Urothelium cell line (cell line): ENCODE results near the gene TRPM1.

Source experiments
- DNase-seq: peaks from one replicate; pipeline ENCODE4 v3.0.0; 2011; ENCODE audit warnings: low spot score, mixed read lengths
- FAIRE-seq: peaks from 2 replicates; lab custom pipeline; 2011; peaks lifted over from hg19 to GRCh38; lab: Jason Lieb, UNC

The TRPM1 gene

DNA sequence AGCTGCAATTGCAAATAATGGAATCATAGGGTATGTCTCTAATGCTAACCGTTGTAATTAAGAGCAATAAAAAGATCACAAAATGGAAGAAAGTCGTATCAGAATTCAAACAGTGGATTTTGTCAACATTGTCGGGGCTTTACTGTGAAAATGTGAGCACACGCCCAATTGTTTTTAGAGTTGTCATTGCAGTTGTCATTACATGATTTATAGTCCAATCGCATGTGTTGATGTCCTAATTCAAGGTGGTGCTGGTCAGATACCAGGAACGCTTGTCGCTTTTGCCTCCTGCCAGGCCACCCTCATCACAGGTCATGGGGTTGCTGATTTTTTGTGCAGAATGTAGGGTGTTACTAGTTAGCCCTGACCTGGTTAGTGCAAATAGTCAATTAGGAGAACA, 16.2 kb downstream of the TRPM1 start:
- FAIRE-seq (no peak), DNase-seq (no peak)

DNA sequence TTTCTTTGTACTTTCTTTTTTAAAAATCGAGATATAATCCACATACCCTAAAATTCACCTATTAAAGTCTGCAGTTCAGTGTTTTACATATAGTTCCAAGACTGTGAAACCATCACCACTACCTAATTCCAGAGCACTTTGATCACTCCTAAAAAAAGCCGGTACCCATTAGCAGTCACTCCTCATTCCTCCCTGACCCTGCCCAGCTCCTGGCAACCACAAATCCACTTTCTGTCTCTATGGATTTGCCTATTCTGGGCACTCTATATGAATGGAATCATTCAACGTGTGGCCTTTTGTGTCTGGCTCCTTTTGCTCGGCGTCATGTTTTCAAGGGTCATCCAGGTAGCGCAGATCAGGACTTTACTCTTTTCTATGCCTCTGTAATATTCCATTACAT, 17.3 kb downstream of the TRPM1 start:
- DNase-seq (no peak), FAIRE-seq (no peak)

DNA sequence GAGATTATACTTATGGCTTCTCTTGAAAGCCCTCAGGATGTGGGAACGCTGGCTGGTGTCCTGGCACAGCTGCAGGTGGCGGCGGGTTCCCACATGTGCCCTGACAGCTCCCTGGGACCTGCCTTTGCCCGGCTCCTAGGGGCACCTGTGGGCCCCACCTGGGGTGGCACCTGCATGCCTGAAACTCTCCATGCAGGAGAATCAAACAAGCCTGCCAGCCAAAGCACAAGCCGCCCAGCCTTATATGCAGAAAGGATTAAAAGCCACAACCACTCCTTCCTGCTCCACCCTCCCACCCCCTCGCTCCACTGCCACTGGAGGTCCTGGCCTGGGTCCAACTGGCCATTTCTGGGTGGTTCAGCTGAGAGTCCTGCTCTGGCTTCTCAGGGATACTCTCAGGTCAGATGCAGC, 18.1 kb downstream of the TRPM1 start:
- FAIRE-seq (no peak), DNase-seq (peak; percentile 34)

DNA sequence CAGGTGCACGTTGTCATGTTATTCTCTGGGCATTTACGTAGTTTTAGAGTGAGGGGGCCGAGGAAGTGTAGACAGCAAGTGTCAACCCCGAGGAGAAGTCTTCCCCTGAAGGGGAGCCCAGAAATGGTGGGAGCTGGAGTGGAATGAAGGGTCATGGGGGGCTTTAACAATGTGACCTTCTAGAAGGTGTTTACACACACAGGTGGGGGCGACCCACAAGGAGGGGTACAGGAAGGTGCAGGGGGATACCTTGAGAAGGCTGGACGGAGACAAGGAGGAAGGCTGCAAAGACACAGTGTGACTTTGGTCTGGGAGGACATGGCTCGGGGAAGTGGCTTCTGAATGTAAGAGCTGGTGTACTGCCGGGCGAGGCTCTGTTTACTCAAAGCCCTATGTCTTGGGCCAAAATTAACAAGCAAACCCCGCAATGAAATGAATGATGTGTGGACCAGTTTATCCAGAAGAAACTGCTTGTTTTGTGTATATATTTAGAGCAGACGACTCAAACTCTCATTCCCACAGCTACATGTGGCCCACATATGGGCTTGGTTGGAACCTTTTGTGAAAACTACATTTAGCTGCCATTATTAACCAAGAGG, 18.7 kb downstream of the TRPM1 start:
- no peak for DNase-seq
- no peak for FAIRE-seq

DNA sequence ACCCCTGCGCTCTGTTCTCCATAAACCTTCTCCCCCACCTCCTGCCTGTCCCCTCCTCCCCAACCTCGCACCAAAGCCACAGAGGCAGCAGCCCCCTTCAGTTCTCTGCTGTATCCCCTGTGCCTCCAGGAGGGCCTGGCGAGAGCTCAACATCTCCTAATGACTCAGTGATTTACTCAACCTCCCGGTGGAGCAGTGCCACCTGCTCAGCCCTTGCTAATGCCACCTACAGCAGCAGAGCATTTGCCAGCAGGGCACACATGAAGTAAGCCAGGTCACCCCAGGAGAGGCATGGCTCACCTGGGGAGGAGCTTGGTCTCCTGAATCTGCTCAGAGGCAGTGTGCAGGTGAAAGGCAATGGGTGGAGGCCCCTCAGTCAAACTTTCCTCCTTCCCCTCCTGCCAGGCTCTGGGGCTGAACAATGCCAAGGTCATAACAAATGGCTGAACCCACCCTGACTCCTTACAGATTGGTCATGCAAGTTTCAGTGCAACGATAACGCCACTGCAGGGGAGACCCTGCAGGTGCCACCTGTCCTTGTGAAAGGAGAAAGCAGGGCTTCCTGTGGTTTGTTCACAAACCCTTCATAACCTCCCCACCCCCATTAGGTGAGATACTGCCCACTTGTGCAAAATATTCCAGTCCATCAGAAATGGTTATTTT, 19.8 kb downstream of the TRPM1 start:
- FAIRE-seq = no peak

DNA sequence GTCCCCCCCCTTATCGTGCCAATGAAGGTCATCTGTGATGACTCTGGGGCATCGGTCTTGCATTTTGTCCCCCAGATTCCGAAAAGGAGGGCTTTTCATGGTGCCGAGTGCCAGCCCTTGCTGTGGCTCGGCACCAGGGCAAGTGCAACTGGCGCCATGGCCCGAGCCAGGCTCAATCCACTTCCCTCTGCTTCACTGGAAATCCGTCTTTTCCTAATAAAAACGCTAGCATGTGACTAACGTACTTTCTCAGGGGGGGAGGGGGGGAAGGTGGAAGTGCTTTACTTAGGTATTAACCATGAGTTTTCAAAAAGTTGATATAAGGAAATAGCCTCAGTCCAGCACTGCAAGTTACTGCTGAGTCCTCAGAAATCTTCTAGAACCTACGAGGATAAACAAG, 20.5 kb downstream of the TRPM1 start:
- DNase-seq = no peak
- FAIRE-seq = no peak

More for the DNA sequence above, 19.8 kb downstream of the TRPM1 start:
- no peak for DNase-seq

DNA sequence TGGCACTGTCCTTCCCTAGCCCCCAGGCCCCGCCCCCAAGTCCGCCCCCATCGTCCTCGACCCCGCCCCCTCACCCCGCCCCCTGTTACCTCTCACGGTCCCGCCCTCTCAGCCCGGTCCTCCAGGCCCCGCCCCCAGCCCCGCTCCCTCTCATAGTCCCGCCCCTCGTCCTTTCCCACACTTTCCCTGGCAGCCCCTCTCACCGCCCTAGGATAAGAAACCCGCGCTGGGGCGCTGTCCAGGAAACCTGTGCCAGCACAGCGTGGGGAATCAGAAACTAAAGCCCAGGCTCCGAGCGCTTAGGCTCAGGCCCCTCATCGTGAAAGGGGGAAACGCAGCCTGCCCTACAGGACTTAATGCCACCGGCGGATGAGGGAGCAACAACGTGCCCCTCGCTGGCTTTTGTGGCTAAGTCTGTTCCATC, 20.9 kb downstream of the TRPM1 start:
- FAIRE-seq (no peak), DNase-seq (peak; percentile 32)

DNA sequence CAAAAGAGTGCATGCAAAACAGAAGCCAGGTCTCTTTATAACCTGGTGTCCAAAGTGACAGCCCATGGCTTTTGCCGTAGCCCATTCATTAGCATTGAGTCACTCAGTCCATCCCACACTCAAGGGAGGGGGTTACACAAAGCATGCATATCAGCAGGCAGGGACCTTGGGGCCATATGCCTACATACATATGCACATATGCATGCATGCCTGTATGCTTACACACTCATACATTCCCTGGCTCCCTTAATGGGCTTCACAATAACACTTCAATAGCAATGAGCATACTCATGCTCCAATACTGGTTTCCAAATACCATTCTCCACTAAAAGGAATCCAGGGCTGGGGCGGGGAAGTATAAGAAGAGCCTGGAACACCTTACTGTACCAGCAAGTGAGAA, 22.0 kb downstream of the TRPM1 start:
- no peak for FAIRE-seq
- DNase-seq = no peak

DNA sequence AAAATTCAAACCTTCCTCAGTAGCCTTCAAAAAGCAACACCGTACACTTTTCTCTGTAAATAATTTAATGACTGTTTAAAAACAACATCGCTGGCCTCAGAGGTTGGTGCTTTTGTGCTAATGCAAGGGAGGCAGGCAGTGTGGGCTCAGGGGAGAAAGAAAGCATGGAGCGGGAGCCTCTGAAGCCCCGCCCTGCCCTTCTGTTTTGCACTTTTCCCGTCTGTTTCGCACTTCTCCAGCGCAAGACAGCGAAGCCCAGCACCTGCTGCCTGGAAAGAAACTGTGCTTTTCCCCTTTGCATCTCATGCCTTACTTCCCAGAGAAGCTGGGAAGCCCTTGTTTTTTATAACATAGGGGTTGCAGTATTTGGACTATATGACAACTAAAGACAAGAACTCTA, 23.1 kb downstream of the TRPM1 start:
- FAIRE-seq (no peak), DNase-seq (no peak)

DNA sequence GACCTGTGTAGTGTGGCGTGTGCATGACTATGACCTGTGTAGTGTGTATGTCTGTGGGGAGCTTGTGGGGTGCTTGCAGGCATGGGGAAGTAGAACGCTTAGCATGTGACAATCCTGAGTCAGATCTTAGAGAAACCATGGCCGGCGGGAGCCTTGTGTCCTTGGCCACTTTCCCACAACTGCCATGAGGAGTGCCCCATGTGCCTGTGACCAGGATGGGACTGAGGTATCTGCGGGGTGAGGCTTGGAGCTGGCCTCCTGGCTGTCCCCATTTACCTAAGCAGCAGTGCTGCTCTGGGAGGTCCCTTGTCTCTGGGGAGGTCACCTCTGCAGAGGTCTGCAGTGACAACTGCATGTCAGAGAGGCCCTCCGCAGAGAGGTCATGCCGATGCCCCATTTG, 23.6 kb downstream of the TRPM1 start:
- DNase-seq (no peak), FAIRE-seq (no peak)

DNA sequence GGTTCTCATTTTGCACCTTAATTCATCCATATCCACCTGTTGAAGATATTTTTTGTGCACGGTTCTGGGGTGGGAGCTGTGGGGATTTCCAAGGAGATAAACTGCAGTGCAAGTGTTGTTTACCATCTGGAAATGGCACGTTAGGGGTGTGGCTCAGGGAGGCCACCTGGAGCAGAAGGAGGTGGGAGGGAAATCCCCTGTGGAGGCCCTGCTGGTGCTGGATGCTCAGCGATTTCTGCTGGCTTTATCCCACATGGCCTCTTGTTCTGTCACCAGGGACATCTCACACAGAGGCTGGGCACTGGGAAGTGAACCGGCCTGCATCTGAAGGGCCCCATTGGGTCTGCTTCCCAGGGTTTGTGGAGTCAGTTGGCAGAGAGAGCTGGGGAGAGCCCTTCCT, 24.3 kb downstream of the TRPM1 start:
- no peak for FAIRE-seq
- no peak for DNase-seq

DNA sequence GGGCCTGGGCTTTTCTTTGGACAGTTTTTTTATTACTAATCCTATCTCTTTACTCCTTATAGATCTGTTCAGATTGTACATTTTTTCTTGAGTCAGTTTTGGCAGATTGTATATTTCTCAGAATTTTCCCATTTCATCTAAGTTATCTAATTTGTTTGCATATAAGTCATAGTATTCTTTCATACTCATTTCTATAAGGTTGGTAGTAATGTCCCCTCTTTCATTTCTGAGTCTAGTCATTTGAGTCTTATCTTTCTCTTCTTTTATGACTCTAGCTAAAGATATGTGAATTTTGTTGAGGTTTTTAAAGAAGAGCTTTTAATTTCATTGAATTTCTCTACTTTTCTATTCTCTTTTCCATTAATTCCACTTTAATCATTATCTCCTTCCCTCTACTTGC, 27.2 kb downstream of the TRPM1 start:
- FAIRE-seq = no peak
- no peak for DNase-seq

DNA sequence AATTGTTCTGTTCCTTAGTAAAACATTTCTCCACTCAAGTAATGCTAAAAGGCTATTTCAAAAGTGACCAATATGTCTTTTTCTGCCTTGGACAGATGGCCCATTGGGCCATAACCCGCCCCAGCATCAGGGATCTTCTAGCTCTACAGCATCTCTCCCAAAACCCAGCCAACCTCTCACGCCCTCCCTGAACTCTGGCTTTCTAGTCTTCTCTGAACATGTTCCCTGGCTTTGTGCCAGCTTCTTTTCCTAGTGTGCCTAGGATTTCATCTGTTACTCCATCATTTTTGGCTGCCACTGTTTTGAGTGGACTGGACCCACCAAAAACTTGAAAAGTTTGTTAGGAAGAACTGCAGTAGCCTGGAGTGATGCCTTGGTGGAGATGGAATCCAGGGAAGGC, 30.7 kb downstream of the TRPM1 start:
- DNase-seq = no peak
- no peak for FAIRE-seq

DNA sequence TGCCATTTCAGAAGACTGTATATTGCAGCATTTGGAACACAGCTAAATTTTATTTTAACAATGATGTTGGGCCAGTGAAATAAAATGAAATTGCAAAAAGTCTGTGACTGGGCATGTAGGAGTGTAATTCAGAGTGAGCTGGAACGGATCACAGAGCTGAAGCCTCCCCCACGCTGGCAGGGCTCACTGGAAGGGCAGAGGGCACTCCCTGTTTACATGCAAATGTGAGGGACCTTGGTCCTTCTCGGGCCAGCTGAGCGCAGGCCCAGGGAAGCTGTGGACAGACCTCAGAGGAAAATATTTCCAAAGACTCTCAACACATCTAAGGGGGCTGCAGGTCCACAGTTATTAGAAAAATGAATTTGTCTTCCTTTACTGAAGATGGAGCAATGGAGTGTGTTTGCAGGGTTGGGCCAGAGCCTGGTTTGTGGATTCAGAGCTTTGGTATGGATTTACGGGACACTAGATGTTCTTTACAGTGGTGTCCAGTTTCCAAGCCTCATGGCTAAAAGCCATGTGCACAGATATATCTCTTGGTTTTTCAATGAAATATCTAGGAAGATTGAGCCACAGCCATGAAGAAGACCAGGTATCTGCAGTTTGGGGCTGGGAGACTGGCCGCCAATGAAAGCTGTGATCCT, 32.0 kb downstream of the TRPM1 start:
- no peak for DNase-seq
- no peak for FAIRE-seq

DNA sequence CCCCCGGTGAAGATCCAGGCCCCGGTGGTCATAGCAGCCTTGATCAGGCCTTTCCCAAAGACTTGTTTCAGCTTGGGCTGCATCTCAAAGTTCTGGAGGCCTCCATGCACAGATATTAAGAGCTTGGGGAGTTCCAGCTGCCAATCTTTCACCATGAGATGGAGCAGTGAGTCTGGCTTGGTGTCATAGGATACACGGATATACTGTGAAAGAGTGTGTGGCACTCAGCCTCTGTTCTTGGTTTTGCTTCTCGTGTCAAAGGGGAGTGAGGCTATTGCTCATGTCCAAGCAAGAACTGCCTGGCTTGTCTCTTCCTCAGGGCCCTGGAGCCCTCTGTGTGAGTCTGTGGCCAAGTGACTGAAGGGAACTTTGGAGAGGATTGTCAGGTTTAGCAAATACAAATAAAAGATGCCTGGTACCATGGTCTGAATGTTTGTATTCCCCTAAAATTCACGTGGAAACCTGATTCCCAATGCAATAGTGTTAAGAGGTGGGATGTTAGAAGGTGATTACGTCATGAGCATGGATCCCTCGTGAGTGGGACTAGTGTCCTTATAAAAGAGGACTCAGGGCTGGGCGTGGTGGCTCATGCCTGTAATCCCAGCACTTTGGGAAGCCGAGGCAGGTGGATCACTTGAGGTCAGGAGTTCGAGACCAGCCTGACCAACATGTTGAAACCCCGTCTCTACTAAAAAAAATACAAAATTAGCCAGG, 33.5 kb downstream of the TRPM1 start:
- DNase-seq (no peak), FAIRE-seq (no peak)

DNA sequence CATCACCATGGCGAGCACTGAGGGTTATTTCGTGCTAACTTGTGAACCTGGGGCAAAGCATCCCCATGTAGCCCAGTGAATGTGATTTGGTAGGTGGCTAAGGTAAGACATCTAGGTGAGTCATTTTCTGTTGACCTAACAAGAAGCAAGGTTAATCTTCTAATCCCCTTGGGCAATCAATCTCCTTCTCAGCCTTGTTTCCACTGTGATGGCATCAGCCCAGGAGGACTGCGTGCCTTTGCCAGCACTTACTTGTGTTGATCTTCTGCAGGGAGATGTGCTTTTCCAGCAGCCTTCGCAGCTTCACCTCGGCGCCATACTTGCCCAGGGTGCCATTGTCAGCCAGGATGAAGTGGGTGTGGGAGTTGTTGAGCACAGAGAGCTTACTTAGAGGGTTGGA, 35.7 kb downstream of the TRPM1 start:
- DNase-seq (no peak), FAIRE-seq (no peak)

DNA sequence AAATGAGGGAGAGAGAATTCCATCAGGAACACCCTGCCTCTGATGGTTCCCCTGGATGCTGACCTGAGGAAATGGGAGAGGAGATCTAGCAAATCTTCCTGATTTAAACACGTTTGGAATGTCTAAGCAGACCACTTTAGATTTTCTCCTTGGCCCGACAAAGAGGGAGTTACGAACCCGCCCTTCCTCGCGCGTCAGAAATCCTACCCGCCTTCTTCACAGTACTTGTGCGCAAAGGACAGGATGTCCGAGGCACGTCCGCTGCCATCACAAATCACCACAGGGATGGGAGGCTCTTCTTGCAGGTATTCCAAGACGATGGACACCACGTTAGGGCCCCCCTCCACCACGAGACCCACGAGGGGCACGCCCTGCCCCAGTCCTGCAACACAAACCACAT, 38.6 kb downstream of the TRPM1 start:
- DNase-seq = no peak
- no peak for FAIRE-seq

DNA sequence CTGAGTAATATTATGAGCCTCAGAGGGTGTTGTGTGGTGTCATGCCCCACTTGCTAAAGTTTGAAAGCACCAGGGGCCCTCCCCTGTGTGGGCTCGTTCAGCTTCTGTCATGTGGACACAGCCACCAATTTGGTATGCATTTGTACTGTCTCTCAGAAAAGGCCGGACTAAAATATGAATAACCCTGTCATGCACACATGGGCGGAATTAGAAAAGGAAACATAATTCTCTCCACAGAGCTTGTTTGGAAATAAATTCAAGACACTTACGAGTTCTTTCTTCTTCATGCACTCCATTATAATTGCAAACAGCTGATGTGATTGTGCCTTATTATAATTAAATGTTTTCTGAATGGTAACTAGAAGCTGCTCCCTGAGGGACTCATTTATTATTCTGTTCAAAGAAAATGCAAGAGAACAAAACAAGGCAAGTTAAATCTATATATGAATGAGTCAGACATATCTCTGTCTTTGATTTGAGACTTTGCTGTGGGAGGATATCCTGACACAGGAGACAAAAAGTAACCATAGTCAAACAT, 39.1 kb downstream of the TRPM1 start:
- DNase-seq (no peak), FAIRE-seq (no peak)

DNA sequence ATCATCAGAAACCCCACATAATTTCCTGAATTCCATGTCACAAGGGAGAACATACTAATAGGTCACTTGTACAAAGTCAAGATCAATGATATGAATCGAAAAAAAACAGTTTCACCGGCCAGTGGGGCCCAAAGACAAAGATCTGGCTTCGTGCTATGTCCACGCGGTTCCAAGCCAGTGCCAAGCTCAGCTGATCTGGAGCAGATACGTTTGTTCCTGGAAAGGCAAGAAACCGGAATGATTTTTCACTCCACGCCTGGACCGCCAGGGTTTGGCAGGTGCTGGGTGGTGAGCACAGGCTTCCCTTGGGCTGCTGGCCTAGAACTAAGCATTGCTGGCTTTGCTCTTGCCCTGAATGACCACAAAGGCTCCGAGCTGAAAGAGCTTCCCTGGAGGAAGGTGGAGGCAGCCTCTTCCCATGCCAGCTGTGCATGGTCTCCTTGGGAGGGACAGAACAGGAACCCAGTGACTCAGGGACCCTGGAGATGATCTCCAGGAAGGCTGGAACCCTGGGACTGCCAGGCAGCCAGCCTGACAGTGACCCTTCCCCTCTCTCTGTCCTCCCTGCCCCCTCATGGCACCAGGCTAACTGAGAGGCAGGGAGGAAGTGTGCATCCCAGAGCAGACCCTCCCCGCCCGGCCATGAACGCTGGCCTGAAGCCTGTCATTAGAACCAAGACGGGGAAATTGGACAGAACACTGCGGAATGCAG, 40.9 kb downstream of the TRPM1 start:
- DNase-seq = no peak
- FAIRE-seq = no peak

DNA sequence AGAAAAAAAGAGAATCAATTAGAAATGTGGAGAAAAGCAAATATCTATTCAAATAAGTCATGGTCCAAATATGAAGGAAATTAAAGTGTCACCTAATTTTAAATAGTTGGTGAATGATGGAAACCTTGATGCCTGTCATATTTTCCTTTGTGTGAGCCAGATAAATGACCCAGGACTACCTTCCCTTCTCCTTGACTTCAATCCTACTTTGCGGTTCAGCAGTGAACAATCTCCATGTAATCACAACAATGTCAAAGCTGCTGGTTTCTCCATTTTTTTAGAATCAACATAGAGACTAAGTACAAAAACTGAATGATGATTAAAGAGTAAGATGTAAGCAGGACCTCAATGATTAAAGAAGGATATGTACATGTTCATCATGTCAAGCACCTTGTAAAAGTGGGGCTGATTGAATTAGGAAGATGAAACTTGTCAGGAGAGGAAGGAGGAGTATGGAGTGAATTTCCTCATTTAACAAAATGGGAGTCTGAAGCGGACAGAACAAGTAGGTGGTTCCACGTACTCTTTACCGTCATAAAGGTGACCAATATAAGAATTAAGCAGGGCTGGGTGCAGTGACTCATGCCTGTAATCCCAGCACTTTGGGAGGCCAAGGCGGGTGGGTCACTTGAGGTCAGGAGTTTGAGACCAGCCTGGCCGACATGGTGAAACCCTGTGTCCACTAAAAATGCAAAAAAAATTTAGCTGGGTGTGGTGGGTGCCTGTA, 43.1 kb downstream of the TRPM1 start:
- FAIRE-seq = no peak

More for the DNA sequence above, 43.1 kb downstream of the TRPM1 start:
- DNase-seq = no peak
